Uterus (tissue), 4 donors: ENCODE results near the gene ETS1. TPM values are rescaled to one million over a fixed set of nuclear protein-coding genes. Genes with fewer than 3 reads are reported as not detected.
A peak's percentile ranks its signal among the peaks of the same experiment; 100 is the strongest.

Experiments used
- DNase-seq, 2 donors: peaks; one replicate each; pipeline ENCODE4 v3.0.0-alpha.2; 2019 to 2020
- H3K27ac ChIP-seq, 2 donors: fragments of 200-600 bp; sonication (generic); 1 replicate in 1 of 2; 2 replicates in 1 of 2; pipeline ENCODE4 v1.5.1; 2016 to 2018
- H3K27me3 ChIP-seq, 2 donors: fragments of 200-600 bp; sonication (generic); one replicate each; pipeline ENCODE4 v1.5.1; 2018 to 2019; ENCODE audit warnings: control low read depth in 1 of 2
- H3K36me3 ChIP-seq, 2 donors: fragments of 200-600 bp; sonication (generic); one replicate each; pipeline ENCODE4 v1.5.1; 2019; ENCODE audit warnings: control low read depth in 1 of 2
- H3K4me1 ChIP-seq, 2 donors: fragments of 200-600 bp; sonication (generic); one replicate each; pipeline ENCODE4 v1.5.1; 2018 to 2019; ENCODE audit warnings: control low read depth in 1 of 2
- H3K4me3 ChIP-seq, 2 donors: fragments of 200-600 bp; sonication (generic); 1 replicate in 1 of 2; 2 replicates in 1 of 2; pipeline ENCODE4 v1.5.1; 2018 to 2019; ENCODE audit warnings: mild to moderate bottlenecking in 1 of 2
- H3K9me3 ChIP-seq, 2 donors: fragments of 200-600 bp; sonication (generic); one replicate each; pipeline ENCODE4 v1.5.1; 2019; ENCODE audit warnings: control low read depth in 1 of 2
- POLR2A ChIP-seq, 2 donors: fragments of 450-650 bp; IDR thresholded peaks; one replicate each; pipeline ENCODE4 v1.6.1; 2016; ENCODE audit warnings: antibody characterized with exemption in 2 of 2, mild to moderate bottlenecking in 1 of 2, moderate library complexity in 1 of 2
- intact Hi-C: fragments of 100-400 bp; cut with DNase I; formaldehyde crosslinking; loops from one replicate; pipeline ENCODE4 v1.15.1; 2023; ENCODE audit warnings: low total_unique reads
- total RNA-seq, 4 donors: library from RNA; depleted of rRNA in 3 of 4; stranded (reverse); fragments of >200 nt in 3 of 4; gene quantifications; one replicate each; pipeline versions ENCODE4 v1.1.0 to v1.2.4, GENCODE V29; 2014 to 2023
- TF ChIP-seq, protein P1 (sequence below), 4 experiments: fragments of 200-600 bp in 2 of 4; fragments of 450-650 bp in 2 of 4; sonication (generic) in 2 of 4; IDR thresholded peaks; one replicate each; pipeline ENCODE4 v1.5.1; 2016 to 2019; ENCODE audit warnings: antibody characterized with exemption in 4 of 4, mild to moderate bottlenecking in 2 of 4, moderate library complexity in 1 of 4
- donor health status: DM: yes; HTN: yes; CAD: no.

ETS1 gene
- total RNA-seq, 4 donors from 2014 or later = 24.1 to 80.9 (median 58.3) TPM

DNA sequence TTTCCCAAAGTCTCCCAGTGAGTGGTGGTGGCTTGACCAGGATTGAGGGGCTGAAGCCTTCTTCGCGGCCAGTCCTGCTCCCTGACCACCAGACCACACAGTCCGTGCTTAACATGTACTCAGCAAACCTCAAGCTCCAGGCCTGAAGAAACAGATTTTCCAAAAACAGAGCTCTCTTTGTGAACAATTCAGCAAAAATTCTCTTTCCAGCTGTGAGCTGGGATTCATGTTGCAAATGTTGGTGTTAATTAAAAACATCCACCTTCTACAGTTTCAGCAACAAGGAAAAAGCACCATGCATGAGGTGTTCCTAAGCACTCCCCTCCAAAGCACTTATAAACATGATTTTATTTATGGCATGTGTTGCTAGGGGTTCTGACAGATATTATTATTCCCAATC is 129.5 kb downstream of the ETS1 start:
- H3K9me3 ChIP-seq = no peaks in the 10 kb centered on the region
- DNase-seq = no peak
- H3K4me3 ChIP-seq = no peak overlapping the region
- no peak for TF ChIP-seq POLR2A (IDR thresholded peaks at IDR 0.05)
- TF ChIP-seq, protein P1, sequence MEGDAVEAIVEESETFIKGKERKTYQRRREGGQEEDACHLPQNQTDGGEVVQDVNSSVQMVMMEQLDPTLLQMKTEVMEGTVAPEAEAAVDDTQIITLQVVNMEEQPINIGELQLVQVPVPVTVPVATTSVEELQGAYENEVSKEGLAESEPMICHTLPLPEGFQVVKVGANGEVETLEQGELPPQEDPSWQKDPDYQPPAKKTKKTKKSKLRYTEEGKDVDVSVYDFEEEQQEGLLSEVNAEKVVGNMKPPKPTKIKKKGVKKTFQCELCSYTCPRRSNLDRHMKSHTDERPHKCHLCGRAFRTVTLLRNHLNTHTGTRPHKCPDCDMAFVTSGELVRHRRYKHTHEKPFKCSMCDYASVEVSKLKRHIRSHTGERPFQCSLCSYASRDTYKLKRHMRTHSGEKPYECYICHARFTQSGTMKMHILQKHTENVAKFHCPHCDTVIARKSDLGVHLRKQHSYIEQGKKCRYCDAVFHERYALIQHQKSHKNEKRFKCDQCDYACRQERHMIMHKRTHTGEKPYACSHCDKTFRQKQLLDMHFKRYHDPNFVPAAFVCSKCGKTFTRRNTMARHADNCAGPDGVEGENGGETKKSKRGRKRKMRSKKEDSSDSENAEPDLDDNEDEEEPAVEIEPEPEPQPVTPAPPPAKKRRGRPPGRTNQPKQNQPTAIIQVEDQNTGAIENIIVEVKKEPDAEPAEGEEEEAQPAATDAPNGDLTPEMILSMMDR (IDR thresholded peaks at IDR 0.05) = no peak
- H3K4me1 ChIP-seq = no peaks in the 10 kb centered on the region
- intact Hi-C loops = no loop called here
- peak overlapping the region; percentile 54 to 59 for H3K27ac ChIP-seq
- no peaks in the 10 kb centered on the region for H3K27me3 ChIP-seq
- H3K36me3 ChIP-seq = no peaks in the 10 kb centered on the region

DNA sequence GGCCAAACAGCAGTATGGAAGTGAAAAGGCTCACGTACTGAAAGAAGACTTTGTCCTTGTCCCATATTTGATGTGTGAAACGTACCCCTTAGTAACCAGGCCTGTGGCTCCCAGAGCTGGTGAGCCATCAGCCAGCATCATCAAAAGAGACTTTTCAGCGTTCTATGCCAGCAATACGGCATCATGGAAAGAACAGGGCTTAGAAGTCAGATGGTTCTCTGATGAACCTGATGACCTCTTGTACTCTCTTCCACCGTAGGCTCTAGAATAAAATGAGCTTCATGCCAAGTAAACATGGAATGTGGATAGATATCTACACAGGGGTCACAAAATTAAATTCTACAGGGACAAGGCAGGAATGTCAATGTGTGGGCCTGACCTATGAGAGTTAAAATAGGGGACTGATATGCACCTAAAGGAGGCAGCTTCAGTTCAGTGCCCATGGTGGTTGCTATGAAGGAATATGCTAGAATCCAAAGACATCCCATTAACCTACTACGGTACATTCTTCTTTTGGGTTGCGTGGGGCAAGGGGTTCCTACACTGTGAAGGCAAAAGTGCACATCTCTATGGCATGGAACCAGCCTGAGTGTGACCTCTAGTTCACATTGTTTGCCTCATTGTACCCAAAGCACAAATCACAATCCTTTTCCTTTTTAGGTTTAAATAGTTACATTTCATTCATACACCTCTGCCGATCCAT is 130.6 kb downstream of the ETS1 start:
- peak overlapping the region; percentile 36 to 59 for H3K27ac ChIP-seq
- DNase-seq = no peak
- H3K9me3 ChIP-seq = no peaks in the 10 kb centered on the region
- no peaks in the 10 kb centered on the region for H3K27me3 ChIP-seq
- H3K36me3 ChIP-seq = no peaks in the 10 kb centered on the region
- no peaks in the 10 kb centered on the region for H3K4me1 ChIP-seq
- TF ChIP-seq, protein P1 (IDR thresholded peaks at IDR 0.05) = no peak
- no peak for TF ChIP-seq POLR2A (IDR thresholded peaks at IDR 0.05)
- H3K4me3 ChIP-seq = no peak overlapping the region
- intact Hi-C loops = no loop called here

DNA sequence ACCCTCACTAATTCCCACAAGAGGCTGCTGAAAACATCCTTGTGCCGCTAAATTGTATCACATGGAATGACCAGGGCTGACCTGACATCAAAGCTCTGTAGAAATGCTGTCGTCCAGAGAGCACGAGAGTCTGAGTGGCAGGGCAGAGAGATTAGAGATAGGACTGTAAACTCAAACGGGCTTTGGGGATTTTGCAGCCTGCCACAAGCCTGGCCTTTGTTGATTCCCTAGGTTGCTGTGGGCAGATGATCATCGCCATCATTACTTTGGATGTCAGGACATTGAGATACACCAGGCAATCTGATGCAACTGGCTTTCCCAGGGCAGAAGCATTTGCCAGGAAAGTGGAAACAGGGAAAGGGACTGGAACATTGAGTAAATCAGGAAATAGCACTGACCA is 131.6 kb downstream of the ETS1 start:
- Histone ChIP-seq H3K27ac (no peak overlapping the region), H3K4me1 (no peaks in the 10 kb centered on the region), H3K27me3 (no peaks in the 10 kb centered on the region), H3K9me3 (no peaks in the 10 kb centered on the region), H3K4me3 (no peak overlapping the region), H3K36me3 (no peaks in the 10 kb centered on the region)
- DNase-seq = no peak
- TF ChIP-seq POLR2A (IDR thresholded peaks at IDR 0.05) = no peak
- TF ChIP-seq, protein P1 (IDR thresholded peaks at IDR 0.05) = no peak
- intact Hi-C loops = no loop called here

DNA sequence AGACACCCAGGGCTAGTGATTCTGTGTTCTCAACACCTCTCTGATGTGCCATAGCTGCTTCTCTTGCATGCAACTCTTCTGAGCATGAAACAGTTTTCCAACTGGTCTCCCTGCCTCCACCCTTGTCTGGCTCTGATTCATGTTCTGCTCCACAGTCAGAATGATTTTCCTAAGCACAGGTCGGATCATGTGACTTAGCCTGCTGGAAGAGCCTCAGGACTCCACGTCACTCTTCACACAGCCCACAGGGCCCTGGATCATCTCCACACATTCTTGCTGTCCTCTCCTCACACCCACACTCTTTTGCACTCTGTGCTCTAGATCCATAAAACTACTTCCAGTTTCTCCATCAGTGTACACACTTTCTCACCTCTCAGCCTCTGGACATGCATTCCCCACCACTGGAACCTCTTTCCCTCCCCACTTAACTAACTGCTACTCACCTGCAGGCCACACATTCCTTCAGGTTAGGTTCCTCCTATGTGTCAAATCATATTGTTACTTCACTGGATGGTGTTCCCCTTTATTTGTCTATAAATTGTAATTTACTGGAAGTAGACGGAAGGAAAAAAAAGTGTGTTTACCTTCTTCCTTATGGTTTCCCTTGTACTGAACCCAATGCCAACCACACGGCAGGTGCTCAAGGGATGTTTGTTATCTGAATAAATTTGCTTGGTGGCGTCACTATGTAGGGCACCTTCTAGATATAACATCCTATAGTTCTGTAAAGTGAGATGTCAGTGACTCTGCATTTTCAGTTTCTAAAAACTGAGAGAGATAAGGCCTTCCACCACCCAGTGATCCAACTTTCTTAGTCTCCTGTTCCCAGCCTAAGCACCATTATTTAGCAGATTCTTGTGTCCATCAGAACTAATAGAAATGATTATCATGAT is 133.7 kb downstream of the ETS1 start:
- H3K9me3 ChIP-seq = no peaks in the 10 kb centered on the region
- DNase-seq = peak; percentile 82 to 87
- H3K36me3 ChIP-seq = no peaks in the 10 kb centered on the region
- intact Hi-C loops = no loop called here
- no peak overlapping the region for H3K4me3 ChIP-seq
- H3K27ac ChIP-seq = peak overlapping the region in 1 of 2 donors; percentile 20
- no peaks in the 10 kb centered on the region for H3K27me3 ChIP-seq
- TF ChIP-seq, protein P1 (IDR thresholded peaks at IDR 0.05) = no peak
- no peak for TF ChIP-seq POLR2A (IDR thresholded peaks at IDR 0.05)
- H3K4me1 ChIP-seq = no peaks in the 10 kb centered on the region
